HepG2 (cell line): ENCODE results near the gene GBP1. TPM values are rescaled to one million over a fixed set of nuclear protein-coding genes. Genes with fewer than 3 reads are reported as not detected.
A peak's percentile ranks its signal among the peaks of the same experiment; 100 is the strongest.

Experiments
- ATAC-seq: fragments of 200-7000 bp; cut with Tn5 transposase; 3 replicates; pipeline ENCODE4 v1.9.1; 2020; ENCODE audit warnings: mild to moderate bottlenecking, moderate library complexity
- BruUV-seq: library from RNA; stranded (reverse); fragments of 400-500 nt; replicated peaks from 2 replicates; lab custom pipeline; 2021; lab: Mats Ljungman, UMichigan
- CTCF ChIA-PET: fragments of 300-600 bp; formaldehyde crosslinking; extraction: SDS; loops from one replicate; lab custom pipeline; 2021; ENCODE audit warnings: low total read pairs, inconsistent platforms, low intra/inter-chr PET ratio; lab: Yijun Ruan, JAX
- POLR2A ChIA-PET: fragments of 350-600 bp; sonication (Branson Sonifier 250); formaldehyde crosslinking; loops from one replicate; lab custom pipeline; 2020; ENCODE audit warnings: antibody characterized with exemption, inconsistent platforms; lab: Yijun Ruan, JAX
- DNase-seq: peaks from one replicate; pipeline ENCODE4 v3.0.0-alpha.2; 2015; ENCODE audit warnings: low spot score
- FAIRE-seq: peaks from 3 replicates; lab custom pipeline; 2011; peaks lifted over from hg19 to GRCh38; lab: Jason Lieb, UNC
- H2AFZ ChIP-seq: one replicate; pipeline ENCODE4 v1.6.1; 2011; ENCODE audit warnings: low read length, inconsistent platforms
- H3K27ac ChIP-seq: fragments of 300-600 bp; 3 replicates; pipeline ENCODE4 v1.8.0; 2011; ENCODE audit warnings: mixed run types, mild to moderate bottlenecking, mixed read lengths, low read length, inconsistent platforms; ENCODE audit not compliant: insufficient read depth; ENCODE audit errors: extremely low read length
- H3K27me3 ChIP-seq, 2 experiments: fragments of 200-600 bp in 1 of 2; 2 replicates in 1 of 2; 3 replicates in 1 of 2; pipeline versions ENCODE4 v1.6.0 to v1.8.0; 2011; ENCODE audit warnings: low read length in 2 of 2, mild to moderate bottlenecking in 2 of 2, moderate library complexity in 2 of 2, inconsistent platforms in 1 of 2; ENCODE audit not compliant: insufficient read depth in 2 of 2, control insufficient read depth in 1 of 2
- H3K36me3 ChIP-seq, 2 experiments: fragments of 200-600 bp in 1 of 2; replicated peaks in 1 of 2; 2 replicates in 1 of 2; 3 replicates in 1 of 2; pipeline versions ENCODE4 v1.5.1 to v1.8.0; 2011; ENCODE audit warnings: low read length in 2 of 2, inconsistent platforms in 1 of 2; ENCODE audit not compliant: insufficient read depth in 2 of 2, control insufficient read depth in 1 of 2
- H3K4me1 ChIP-seq: 2 replicates; pipeline ENCODE4 v1.5.1; 2012; ENCODE audit warnings: low read length, inconsistent platforms; ENCODE audit not compliant: insufficient read depth
- H3K4me2 ChIP-seq: 2 replicates; pipeline ENCODE4 v1.6.0; 2011; ENCODE audit warnings: low read depth, low read length, inconsistent platforms
- H3K4me3 ChIP-seq, 3 experiments: fragments of 200-600 bp in 1 of 3; sonication (generic), shearing (Covaris generic) in 1 of 3; replicated peaks in 1 of 3; 2 replicates each; pipeline ENCODE4 v1.5.1; 2011 to 2016; ENCODE audit warnings: low read length in 3 of 3, inconsistent platforms in 2 of 3, low read depth in 2 of 3, mild to moderate bottlenecking in 2 of 3, control low read depth in 1 of 3, mixed read lengths in 1 of 3; ENCODE audit not compliant: insufficient read depth in 1 of 3
- H3K79me2 ChIP-seq: one replicate; pipeline ENCODE4 v1.6.1; 2011; ENCODE audit warnings: low read length, inconsistent platforms; ENCODE audit not compliant: insufficient read depth
- H3K9ac ChIP-seq: 2 replicates; pipeline ENCODE4 v1.6.0; 2011; ENCODE audit warnings: mild to moderate bottlenecking, low read depth, low read length, inconsistent platforms; ENCODE audit not compliant: insufficient read depth
- H3K9me3 ChIP-seq: 2 replicates; pipeline ENCODE4 v1.5.1; 2012; ENCODE audit warnings: mild to moderate bottlenecking, low read length
- H4K20me1 ChIP-seq: 2 replicates; pipeline ENCODE4 v1.6.0; 2011; ENCODE audit warnings: inconsistent platforms, mild to moderate bottlenecking, low read length, moderate library complexity; ENCODE audit not compliant: insufficient read depth
- GLI4 ChIP-seq: sonication (generic); formaldehyde crosslinking; IDR thresholded peaks from 2 replicates; pipeline ENCODE4 v1.5.1; 2020; ENCODE audit warnings: missing genetic modification reagents, mild to moderate bottlenecking, moderate library complexity, borderline replicate concordance
- JUND ChIP-seq: sonication (generic); formaldehyde crosslinking; IDR thresholded peaks from 2 replicates; pipeline ENCODE4 v1.8.0; 2022; ENCODE audit warnings: mild to moderate bottlenecking, missing genetic modification reagents
- MTA3 ChIP-seq: sonication (generic); formaldehyde crosslinking; IDR thresholded peaks from 2 replicates; pipeline ENCODE4 v1.4.0; 2020; ENCODE audit warnings: missing genetic modification reagents
- NFE2L1 ChIP-seq: sonication (generic); formaldehyde crosslinking; IDR thresholded peaks from 2 replicates; pipeline ENCODE4 v1.4.0; 2020; ENCODE audit warnings: missing genetic modification reagents, mild to moderate bottlenecking, borderline replicate concordance
- NR3C1 ChIP-seq: sonication (generic); formaldehyde crosslinking; IDR thresholded peaks from 2 replicates; pipeline ENCODE4 v1.4.0; 2020; ENCODE audit warnings: missing genetic modification reagents
- SMAD3 ChIP-seq: sonication (generic); formaldehyde crosslinking; IDR thresholded peaks from 2 replicates; pipeline ENCODE4 v1.4.0; 2020; ENCODE audit warnings: missing genetic modification reagents
- TGIF2 ChIP-seq: IDR thresholded peaks from 2 replicates; pipeline ENCODE4 v1.6.1; 2016; ENCODE audit warnings: control low read depth, missing compliant biosample characterization
- ZFP36L2 ChIP-seq: sonication (generic); formaldehyde crosslinking; IDR thresholded peaks from 2 replicates; pipeline ENCODE4 v1.4.0; 2020; ENCODE audit warnings: missing genetic modification reagents
- ZNF225 ChIP-seq: sonication (generic); formaldehyde crosslinking; IDR thresholded peaks from 2 replicates; pipeline ENCODE4 v1.4.0; 2020; ENCODE audit warnings: mild to moderate bottlenecking, missing genetic modification reagents
- ZNF34 ChIP-seq: sonication (generic); formaldehyde crosslinking; IDR thresholded peaks from 2 replicates; pipeline ENCODE4 v1.4.0; 2020; ENCODE audit warnings: mild to moderate bottlenecking, missing genetic modification reagents, borderline replicate concordance
- ZNF484 ChIP-seq: sonication (generic); formaldehyde crosslinking; IDR thresholded peaks from 2 replicates; pipeline ENCODE4 v1.5.1; 2020; ENCODE audit warnings: mild to moderate bottlenecking, low read depth, missing genetic modification reagents, borderline replicate concordance
- in situ Hi-C: cut with HindIII; loops from 2 replicates; pipeline ENCODE4 v1.10.0; 2017; ENCODE audit warnings: low pct_unique_long_range_greater_than_20kb; ENCODE audit not compliant: extremely low pct_ligation_motif_present
- intact Hi-C: fragments of 100-400 bp; cut with micrococcal nuclease; formaldehyde crosslinking; loops from one replicate; pipeline ENCODE4 v1.10.0; 2022; ENCODE audit not compliant: unreplicated experiment
- polyA plus RNA-seq, 8 experiments: library from polyadenylated mRNA; depleted of rRNA in 3 of 8; stranded (reverse) in 7 of 8; unstranded in 1 of 8; fragments of >200 nt; fragmentation: Illumina TruSeq in 4 of 8; extraction: Trizol in 4 of 8; gene quantifications; 2 replicates each; pipeline versions ENCODE4 v1.2.1 to v1.2.3, GENCODE V29; 2011 to 2016; ENCODE audit warnings: low read depth in 4 of 8, missing spikeins in 1 of 8, mixed read lengths in 1 of 8; ENCODE audit not compliant: insufficient read depth in 1 of 8
- total RNA-seq, 5 experiments: library from RNA; depleted of rRNA; stranded (reverse); fragments of >200 nt; fragmentation: Illumina TruSeq; extraction: Trizol; gene quantifications; 2 replicates each; pipeline ENCODE4 v1.2.3, GENCODE V29; 2016; ENCODE audit warnings: low read depth in 1 of 5

GBP1 gene
- total and polyA plus RNA-seq, 2 of the 13 experiments (the other 11 are each of a cell fraction or from before 2014, with no cell fraction given): 0.62 to 2.3 TPM

DNA sequence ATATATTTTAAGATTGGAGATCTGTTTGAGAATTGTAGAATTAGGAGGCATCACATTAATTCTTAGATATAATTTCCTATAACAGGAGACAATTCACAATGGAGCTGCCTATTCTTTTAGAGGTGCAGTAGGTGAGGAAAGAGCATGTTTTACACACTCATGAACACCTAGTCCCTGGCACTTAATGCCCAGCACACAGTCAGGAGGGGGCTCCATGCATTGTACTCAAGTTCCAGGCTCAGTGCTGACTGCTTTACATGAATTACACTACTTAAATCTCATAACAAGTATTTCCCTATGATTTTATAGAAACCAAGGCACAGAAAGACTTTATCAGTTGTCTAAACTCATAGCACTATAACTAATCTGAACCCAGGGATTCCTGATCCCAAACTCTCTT lies 42.0 kb downstream of the GBP1 start:
- CTCF ChIA-PET: no interaction called here
- Histone ChIP-seq H3K36me3 (no peaks in the 10 kb centered on the region), H3K79me2 (no peaks in the 10 kb centered on the region), H3K27me3 (no peaks in the 10 kb centered on the region; a peak in 1 of 5 replicates), H3K9ac (no peak overlapping the region), H3K27ac (no peak overlapping the region), H2AFZ (no peak overlapping the region), H3K4me1 (peaks cover 21% of the 10 kb centered on the region), H3K4me2 (peak overlapping the region; percentile 61), H3K4me3 (peak overlapping the region in 1 of 3 experiments; percentile 36; a peak in 1 of 6 replicates)
- DNase-seq: no peak
- no peak for ATAC-seq
- POLR2A ChIA-PET: interaction anchor here (1.8 kb wide), 1 partner anchor 22 kb away, joined by 5 read pairs; no protein-coding TSS in a partner anchor
- TF ChIP-seq MTA3 (CRISPR knock-in tag) (no peak), ZNF484 (CRISPR knock-in tag) (no peak), NFE2L1 (CRISPR knock-in tag) (no peak), ZFP36L2 (no peak), ZNF225 (CRISPR knock-in tag) (no peak), ZNF34 (CRISPR knock-in tag) (no peak), TGIF2 (CRISPR knock-in tag) (no peak), JUND (CRISPR knock-in tag) (no peak), GLI4 (CRISPR knock-in tag) (no peak), SMAD3 (CRISPR knock-in tag) (no peak), NR3C1 (CRISPR knock-in tag) (no peak)
- TF ChIP-seq, all 625 proteins: peak for 0
- intact Hi-C loops: no loop called here
- FAIRE-seq: no peak
- Histone ChIP-seq H3K9me3 (no peaks in the 10 kb centered on the region), H4K20me1 (no peaks in the 10 kb centered on the region)
- in situ Hi-C loops: loop anchor here (25.0 kb wide), 1 partner anchor 439 kb away; no protein-coding TSS in a partner anchor
- BruUV-seq: no TSS peak
